ENCODE measurements around the gene FUT6.

Gene FUT6

DNA sequence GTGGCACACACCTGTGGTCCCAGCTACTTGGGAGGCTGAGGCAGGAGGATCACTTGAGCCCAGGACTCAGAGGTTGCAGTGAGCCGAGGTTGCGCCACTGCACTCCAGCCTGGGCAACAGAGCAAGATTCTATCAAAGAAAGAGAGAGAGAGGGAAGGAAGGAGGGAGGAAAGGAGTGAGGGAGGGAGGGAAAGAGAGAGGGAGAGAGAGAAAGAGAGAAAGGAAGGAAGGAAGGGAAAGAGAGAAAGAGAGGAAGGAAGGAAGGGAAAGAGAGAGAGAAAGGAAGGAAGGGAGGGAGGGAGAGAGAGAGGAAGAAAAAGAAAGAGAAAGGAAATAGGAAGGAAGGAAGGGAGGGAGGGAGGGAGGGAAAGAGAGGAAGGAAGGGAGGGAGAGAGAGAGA is 22.3 kb downstream of the FUT6 start:
- no peak for ATAC-seq
- TF ChIP-seq SNAI2 (CRISPR knock-in tag; IDR thresholded peaks at IDR 0.05) (no peak), OSR1 (CRISPR knock-in tag; IDR thresholded peaks at IDR 0.05) (no peak), ARNTL (CRISPR knock-in tag; IDR thresholded peaks at IDR 0.05; ENCODE audit: borderline replicate concordance, low read depth) (no peak), PPARA (CRISPR knock-in tag; IDR thresholded peaks at IDR 0.05; ENCODE audit: borderline replicate concordance) (no peak), ZNF8 (CRISPR knock-in tag; IDR thresholded peaks at IDR 0.05) (no peak), RARB (CRISPR knock-in tag; IDR thresholded peaks at IDR 0.05) (no peak), CSDC2 (CRISPR knock-in tag; IDR thresholded peaks at IDR 0.05) (no peak), ESRRG (CRISPR knock-in tag; IDR thresholded peaks at IDR 0.05) (no peak), GLIS3 (CRISPR knock-in tag; IDR thresholded peaks at IDR 0.05) (no peak), ZFP3 (CRISPR knock-in tag; IDR thresholded peaks at IDR 0.05) (no peak), ZC3H10 (CRISPR knock-in tag; IDR thresholded peaks at IDR 0.05) (no peak), ISL1 (CRISPR knock-in tag; IDR thresholded peaks at IDR 0.05) (no peak), TOX (CRISPR knock-in tag; IDR thresholded peaks at IDR 0.05; ENCODE audit: borderline replicate concordance) (no peak), ZNF70 (CRISPR knock-in tag; IDR thresholded peaks at IDR 0.05) (no peak)
- TF ChIP-seq, protein P1, sequence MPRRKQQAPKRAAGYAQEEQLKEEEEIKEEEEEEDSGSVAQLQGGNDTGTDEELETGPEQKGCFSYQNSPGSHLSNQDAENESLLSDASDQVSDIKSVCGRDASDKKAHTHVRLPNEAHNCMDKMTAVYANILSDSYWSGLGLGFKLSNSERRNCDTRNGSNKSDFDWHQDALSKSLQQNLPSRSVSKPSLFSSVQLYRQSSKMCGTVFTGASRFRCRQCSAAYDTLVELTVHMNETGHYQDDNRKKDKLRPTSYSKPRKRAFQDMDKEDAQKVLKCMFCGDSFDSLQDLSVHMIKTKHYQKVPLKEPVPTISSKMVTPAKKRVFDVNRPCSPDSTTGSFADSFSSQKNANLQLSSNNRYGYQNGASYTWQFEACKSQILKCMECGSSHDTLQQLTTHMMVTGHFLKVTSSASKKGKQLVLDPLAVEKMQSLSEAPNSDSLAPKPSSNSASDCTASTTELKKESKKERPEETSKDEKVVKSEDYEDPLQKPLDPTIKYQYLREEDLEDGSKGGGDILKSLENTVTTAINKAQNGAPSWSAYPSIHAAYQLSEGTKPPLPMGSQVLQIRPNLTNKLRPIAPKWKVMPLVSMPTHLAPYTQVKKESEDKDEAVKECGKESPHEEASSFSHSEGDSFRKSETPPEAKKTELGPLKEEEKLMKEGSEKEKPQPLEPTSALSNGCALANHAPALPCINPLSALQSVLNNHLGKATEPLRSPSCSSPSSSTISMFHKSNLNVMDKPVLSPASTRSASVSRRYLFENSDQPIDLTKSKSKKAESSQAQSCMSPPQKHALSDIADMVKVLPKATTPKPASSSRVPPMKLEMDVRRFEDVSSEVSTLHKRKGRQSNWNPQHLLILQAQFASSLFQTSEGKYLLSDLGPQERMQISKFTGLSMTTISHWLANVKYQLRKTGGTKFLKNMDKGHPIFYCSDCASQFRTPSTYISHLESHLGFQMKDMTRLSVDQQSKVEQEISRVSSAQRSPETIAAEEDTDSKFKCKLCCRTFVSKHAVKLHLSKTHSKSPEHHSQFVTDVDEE (CRISPR knock-in tag; IDR thresholded peaks at IDR 0.05), result no peak
- TF ChIP-seq, protein P2, sequence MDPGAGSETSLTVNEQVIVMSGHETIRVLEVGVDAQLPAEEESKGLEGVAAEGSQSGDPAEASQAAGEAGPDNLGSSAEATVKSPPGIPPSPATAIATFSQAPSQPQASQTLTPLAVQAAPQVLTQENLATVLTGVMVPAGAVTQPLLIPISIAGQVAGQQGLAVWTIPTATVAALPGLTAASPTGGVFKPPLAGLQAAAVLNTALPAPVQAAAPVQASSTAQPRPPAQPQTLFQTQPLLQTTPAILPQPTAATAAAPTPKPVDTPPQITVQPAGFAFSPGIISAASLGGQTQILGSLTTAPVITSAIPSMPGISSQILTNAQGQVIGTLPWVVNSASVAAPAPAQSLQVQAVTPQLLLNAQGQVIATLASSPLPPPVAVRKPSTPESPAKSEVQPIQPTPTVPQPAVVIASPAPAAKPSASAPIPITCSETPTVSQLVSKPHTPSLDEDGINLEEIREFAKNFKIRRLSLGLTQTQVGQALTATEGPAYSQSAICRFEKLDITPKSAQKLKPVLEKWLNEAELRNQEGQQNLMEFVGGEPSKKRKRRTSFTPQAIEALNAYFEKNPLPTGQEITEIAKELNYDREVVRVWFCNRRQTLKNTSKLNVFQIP (CRISPR knock-in tag; IDR thresholded peaks at IDR 0.05; ENCODE audit: borderline replicate concordance, low read depth), result no peak
- TF ChIP-seq, protein P3, sequence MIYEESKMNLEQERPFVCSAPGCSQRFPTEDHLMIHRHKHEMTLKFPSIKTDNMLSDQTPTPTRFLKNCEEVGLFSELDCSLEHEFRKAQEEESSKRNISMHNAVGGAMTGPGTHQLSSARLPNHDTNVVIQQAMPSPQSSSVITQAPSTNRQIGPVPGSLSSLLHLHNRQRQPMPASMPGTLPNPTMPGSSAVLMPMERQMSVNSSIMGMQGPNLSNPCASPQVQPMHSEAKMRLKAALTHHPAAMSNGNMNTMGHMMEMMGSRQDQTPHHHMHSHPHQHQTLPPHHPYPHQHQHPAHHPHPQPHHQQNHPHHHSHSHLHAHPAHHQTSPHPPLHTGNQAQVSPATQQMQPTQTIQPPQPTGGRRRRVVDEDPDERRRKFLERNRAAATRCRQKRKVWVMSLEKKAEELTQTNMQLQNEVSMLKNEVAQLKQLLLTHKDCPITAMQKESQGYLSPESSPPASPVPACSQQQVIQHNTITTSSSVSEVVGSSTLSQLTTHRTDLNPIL (CRISPR knock-in tag; IDR thresholded peaks at IDR 0.05; ENCODE audit: low read depth), result no peak
- TF ChIP-seq, protein P4, sequence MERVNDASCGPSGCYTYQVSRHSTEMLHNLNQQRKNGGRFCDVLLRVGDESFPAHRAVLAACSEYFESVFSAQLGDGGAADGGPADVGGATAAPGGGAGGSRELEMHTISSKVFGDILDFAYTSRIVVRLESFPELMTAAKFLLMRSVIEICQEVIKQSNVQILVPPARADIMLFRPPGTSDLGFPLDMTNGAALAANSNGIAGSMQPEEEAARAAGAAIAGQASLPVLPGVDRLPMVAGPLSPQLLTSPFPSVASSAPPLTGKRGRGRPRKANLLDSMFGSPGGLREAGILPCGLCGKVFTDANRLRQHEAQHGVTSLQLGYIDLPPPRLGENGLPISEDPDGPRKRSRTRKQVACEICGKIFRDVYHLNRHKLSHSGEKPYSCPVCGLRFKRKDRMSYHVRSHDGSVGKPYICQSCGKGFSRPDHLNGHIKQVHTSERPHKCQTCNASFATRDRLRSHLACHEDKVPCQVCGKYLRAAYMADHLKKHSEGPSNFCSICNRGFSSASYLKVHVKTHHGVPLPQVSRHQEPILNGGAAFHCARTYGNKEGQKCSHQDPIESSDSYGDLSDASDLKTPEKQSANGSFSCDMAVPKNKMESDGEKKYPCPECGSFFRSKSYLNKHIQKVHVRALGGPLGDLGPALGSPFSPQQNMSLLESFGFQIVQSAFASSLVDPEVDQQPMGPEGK (CRISPR knock-in tag; IDR thresholded peaks at IDR 0.05; ENCODE audit: borderline replicate concordance), result no peak

DNA sequence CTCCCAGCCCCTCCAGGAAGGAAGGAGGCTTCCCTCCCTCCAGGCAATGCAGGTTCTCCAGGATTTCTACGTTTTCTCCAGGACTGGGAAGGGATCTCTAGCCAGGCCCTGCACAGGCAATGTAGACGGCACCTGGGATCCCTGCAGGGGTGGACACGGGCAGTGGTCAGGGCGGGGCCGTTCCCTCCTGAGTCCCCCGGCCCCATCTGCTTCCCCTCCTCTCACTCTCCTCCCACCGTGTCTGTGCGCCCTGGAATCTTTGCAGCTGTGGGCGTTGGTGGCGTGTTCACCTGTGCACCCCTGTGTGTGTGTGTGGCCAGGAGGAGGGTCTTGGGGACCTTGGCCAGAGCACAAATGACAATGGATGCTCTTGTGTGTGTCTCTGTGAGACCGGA is 24.7 kb downstream of the FUT6 start:
- peak; percentile 30; the same call in 2 of the 3 replicates for ATAC-seq
- TF ChIP-seq, protein P1 (CRISPR knock-in tag; IDR thresholded peaks at IDR 0.05), result no peak
- TF ChIP-seq SNAI2 (CRISPR knock-in tag; IDR thresholded peaks at IDR 0.05) (no peak), GLIS3 (CRISPR knock-in tag; IDR thresholded peaks at IDR 0.05) (no peak), ZFP30 (CRISPR knock-in tag; IDR thresholded peaks at IDR 0.05) (no peak), ESRRG (CRISPR knock-in tag; IDR thresholded peaks at IDR 0.05) (no peak), ZFP3 (CRISPR knock-in tag; IDR thresholded peaks at IDR 0.05) (no peak), ARNTL (CRISPR knock-in tag; IDR thresholded peaks at IDR 0.05; ENCODE audit: borderline replicate concordance, low read depth) (no peak), BACH2 (CRISPR knock-in tag; IDR thresholded peaks at IDR 0.05; ENCODE audit: borderline replicate concordance) (no peak), TCF4 (CRISPR knock-in tag; IDR thresholded peaks at IDR 0.05; ENCODE audit: borderline replicate concordance) (no peak), ZNF8 (CRISPR knock-in tag; IDR thresholded peaks at IDR 0.05) (no peak), OSR1 (CRISPR knock-in tag; IDR thresholded peaks at IDR 0.05) (no peak), TOX (CRISPR knock-in tag; IDR thresholded peaks at IDR 0.05; ENCODE audit: borderline replicate concordance) (no peak), ZNF565 (CRISPR knock-in tag; conservative IDR thresholded peaks at IDR 0.05; ENCODE audit: low read depth) (no peak), PPARA (CRISPR knock-in tag; IDR thresholded peaks at IDR 0.05; ENCODE audit: borderline replicate concordance) (no peak)
- TF ChIP-seq, protein P2 (CRISPR knock-in tag; IDR thresholded peaks at IDR 0.05; ENCODE audit: borderline replicate concordance, low read depth), result no peak
- TF ChIP-seq, protein P5, sequence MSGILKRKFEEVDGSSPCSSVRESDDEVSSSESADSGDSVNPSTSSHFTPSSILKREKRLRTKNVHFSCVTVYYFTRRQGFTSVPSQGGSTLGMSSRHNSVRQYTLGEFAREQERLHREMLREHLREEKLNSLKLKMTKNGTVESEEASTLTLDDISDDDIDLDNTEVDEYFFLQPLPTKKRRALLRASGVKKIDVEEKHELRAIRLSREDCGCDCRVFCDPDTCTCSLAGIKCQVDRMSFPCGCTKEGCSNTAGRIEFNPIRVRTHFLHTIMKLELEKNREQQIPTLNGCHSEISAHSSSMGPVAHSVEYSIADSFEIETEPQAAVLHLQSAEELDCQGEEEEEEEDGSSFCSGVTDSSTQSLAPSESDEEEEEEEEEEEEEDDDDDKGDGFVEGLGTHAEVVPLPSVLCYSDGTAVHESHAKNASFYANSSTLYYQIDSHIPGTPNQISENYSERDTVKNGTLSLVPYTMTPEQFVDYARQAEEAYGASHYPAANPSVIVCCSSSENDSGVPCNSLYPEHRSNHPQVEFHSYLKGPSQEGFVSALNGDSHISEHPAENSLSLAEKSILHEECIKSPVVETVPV (CRISPR knock-in tag; IDR thresholded peaks at IDR 0.05), result no peak
